HepG2 (cell line): Measurements from ENCODE around the gene DOCK4. TPM values are rescaled to one million over a fixed set of nuclear protein-coding genes. Genes with fewer than 3 reads are reported as not detected.

ENCODE experiments used
- ATAC-seq: fragments of 200-7000 bp; cut with Tn5 transposase; 3 replicates; pipeline ENCODE4 v1.9.1; 2020; ENCODE audit warnings: mild to moderate bottlenecking, moderate library complexity
- BruUV-seq: library from RNA; stranded (reverse); fragments of 400-500 nt; replicated peaks from 2 replicates; lab custom pipeline; 2021; lab: Mats Ljungman, UMichigan
- CTCF ChIA-PET: fragments of 300-600 bp; formaldehyde crosslinking; extraction: SDS; loops from one replicate; lab custom pipeline; 2021; ENCODE audit warnings: low total read pairs, inconsistent platforms, low intra/inter-chr PET ratio; lab: Yijun Ruan, JAX
- POLR2A ChIA-PET: fragments of 350-600 bp; sonication (Branson Sonifier 250); formaldehyde crosslinking; loops from one replicate; lab custom pipeline; 2020; ENCODE audit warnings: antibody characterized with exemption, inconsistent platforms; lab: Yijun Ruan, JAX
- DNase-seq: peaks from one replicate; pipeline ENCODE4 v3.0.0-alpha.2; 2015; ENCODE audit warnings: low spot score
- FAIRE-seq: peaks from 3 replicates; lab custom pipeline; 2011; peaks lifted over from hg19 to GRCh38; lab: Jason Lieb, UNC
- H2AFZ ChIP-seq: one replicate; pipeline ENCODE4 v1.6.1; 2011; ENCODE audit warnings: low read length, inconsistent platforms
- H3K27ac ChIP-seq: fragments of 300-600 bp; 3 replicates; pipeline ENCODE4 v1.8.0; 2011; ENCODE audit warnings: mixed run types, mild to moderate bottlenecking, mixed read lengths, low read length, inconsistent platforms; ENCODE audit not compliant: insufficient read depth; ENCODE audit errors: extremely low read length
- H3K27me3 ChIP-seq, 2 experiments: fragments of 200-600 bp in 1 of 2; 2 replicates in 1 of 2; 3 replicates in 1 of 2; pipeline versions ENCODE4 v1.6.0 to v1.8.0; 2011; ENCODE audit warnings: low read length in 2 of 2, mild to moderate bottlenecking in 2 of 2, moderate library complexity in 2 of 2, inconsistent platforms in 1 of 2; ENCODE audit not compliant: insufficient read depth in 2 of 2, control insufficient read depth in 1 of 2
- H3K36me3 ChIP-seq, 2 experiments: fragments of 200-600 bp in 1 of 2; replicated peaks in 1 of 2; 2 replicates in 1 of 2; 3 replicates in 1 of 2; pipeline versions ENCODE4 v1.5.1 to v1.8.0; 2011; ENCODE audit warnings: low read length in 2 of 2, inconsistent platforms in 1 of 2; ENCODE audit not compliant: insufficient read depth in 2 of 2, control insufficient read depth in 1 of 2
- H3K4me1 ChIP-seq: 2 replicates; pipeline ENCODE4 v1.5.1; 2012; ENCODE audit warnings: low read length, inconsistent platforms; ENCODE audit not compliant: insufficient read depth
- H3K4me2 ChIP-seq: 2 replicates; pipeline ENCODE4 v1.6.0; 2011; ENCODE audit warnings: low read depth, low read length, inconsistent platforms
- H3K4me3 ChIP-seq, 3 experiments: fragments of 200-600 bp in 1 of 3; sonication (generic), shearing (Covaris generic) in 1 of 3; replicated peaks in 1 of 3; 2 replicates each; pipeline ENCODE4 v1.5.1; 2011 to 2016; ENCODE audit warnings: low read length in 3 of 3, inconsistent platforms in 2 of 3, low read depth in 2 of 3, mild to moderate bottlenecking in 2 of 3, control low read depth in 1 of 3, mixed read lengths in 1 of 3; ENCODE audit not compliant: insufficient read depth in 1 of 3
- H3K79me2 ChIP-seq: one replicate; pipeline ENCODE4 v1.6.1; 2011; ENCODE audit warnings: low read length, inconsistent platforms; ENCODE audit not compliant: insufficient read depth
- H3K9ac ChIP-seq: 2 replicates; pipeline ENCODE4 v1.6.0; 2011; ENCODE audit warnings: mild to moderate bottlenecking, low read depth, low read length, inconsistent platforms; ENCODE audit not compliant: insufficient read depth
- H3K9me3 ChIP-seq: 2 replicates; pipeline ENCODE4 v1.5.1; 2012; ENCODE audit warnings: mild to moderate bottlenecking, low read length
- H4K20me1 ChIP-seq: 2 replicates; pipeline ENCODE4 v1.6.0; 2011; ENCODE audit warnings: inconsistent platforms, mild to moderate bottlenecking, low read length, moderate library complexity; ENCODE audit not compliant: insufficient read depth
- CC2D1A ChIP-seq: sonication (generic); formaldehyde crosslinking; IDR thresholded peaks from 2 replicates; pipeline ENCODE4 v1.8.1; 2023; ENCODE audit warnings: mild to moderate bottlenecking, missing genetic modification reagents
- CENPT ChIP-seq: sonication (generic); formaldehyde crosslinking; IDR thresholded peaks from 2 replicates; pipeline ENCODE4 v1.8.0; 2022; ENCODE audit warnings: low read depth, mild to moderate bottlenecking, moderate library complexity, missing genetic modification reagents
- GRHL1 ChIP-seq: sonication (generic); formaldehyde crosslinking; conservative IDR thresholded peaks from 2 replicates; pipeline ENCODE4 v1.8.0; 2022; ENCODE audit warnings: missing genetic modification reagents
- NFRKB ChIP-seq: fragments of 450-650 bp; IDR thresholded peaks from 2 replicates; pipeline ENCODE4 v1.6.1; 2017
- RFXANK ChIP-seq: IDR thresholded peaks from 2 replicates; pipeline ENCODE4 v1.6.1; 2016
- ZBTB44 ChIP-seq: sonication (generic); formaldehyde crosslinking; IDR thresholded peaks from 2 replicates; pipeline ENCODE4 v1.4.0; 2020; ENCODE audit warnings: missing genetic modification reagents
- ZNF280D ChIP-seq: sonication (generic); formaldehyde crosslinking; IDR thresholded peaks from 2 replicates; pipeline ENCODE4 v1.5.1; 2020; ENCODE audit warnings: mild to moderate bottlenecking, missing genetic modification reagents
- ZNF317 ChIP-seq: sonication (generic); formaldehyde crosslinking; IDR thresholded peaks from 2 replicates; pipeline ENCODE4 v1.5.0; 2020; ENCODE audit warnings: mild to moderate bottlenecking, missing genetic modification reagents
- WGBS: methylation state at CpG from one replicate; pipeline ENCODE4 v1.1.6; 2017; ENCODE audit warnings: low lambda C conversion rate; 5-methylcytosine and 5-hydroxymethylcytosine counted together
- in situ Hi-C: cut with HindIII; loops from 2 replicates; pipeline ENCODE4 v1.10.0; 2017; ENCODE audit warnings: low pct_unique_long_range_greater_than_20kb; ENCODE audit not compliant: extremely low pct_ligation_motif_present
- intact Hi-C: fragments of 100-400 bp; cut with micrococcal nuclease; formaldehyde crosslinking; loops from one replicate; pipeline ENCODE4 v1.10.0; 2022; ENCODE audit not compliant: unreplicated experiment
- polyA plus RNA-seq, 8 experiments: library from polyadenylated mRNA; depleted of rRNA in 3 of 8; stranded (reverse) in 7 of 8; unstranded in 1 of 8; fragments of >200 nt; fragmentation: Illumina TruSeq in 4 of 8; extraction: Trizol in 4 of 8; gene quantifications; 2 replicates each; pipeline versions ENCODE4 v1.2.1 to v1.2.3, GENCODE V29; 2011 to 2016; ENCODE audit warnings: low read depth in 4 of 8, missing spikeins in 1 of 8, mixed read lengths in 1 of 8; ENCODE audit not compliant: insufficient read depth in 1 of 8
- total RNA-seq, 5 experiments: library from RNA; depleted of rRNA; stranded (reverse); fragments of >200 nt; fragmentation: Illumina TruSeq; extraction: Trizol; gene quantifications; 2 replicates each; pipeline ENCODE4 v1.2.3, GENCODE V29; 2016; ENCODE audit warnings: low read depth in 1 of 5

DOCK4 gene
- total and polyA plus RNA-seq, 2 of the 13 experiments (the other 11 are each of a cell fraction or from before 2014, with no cell fraction given): 13.5 to 17.4 TPM

DNA sequence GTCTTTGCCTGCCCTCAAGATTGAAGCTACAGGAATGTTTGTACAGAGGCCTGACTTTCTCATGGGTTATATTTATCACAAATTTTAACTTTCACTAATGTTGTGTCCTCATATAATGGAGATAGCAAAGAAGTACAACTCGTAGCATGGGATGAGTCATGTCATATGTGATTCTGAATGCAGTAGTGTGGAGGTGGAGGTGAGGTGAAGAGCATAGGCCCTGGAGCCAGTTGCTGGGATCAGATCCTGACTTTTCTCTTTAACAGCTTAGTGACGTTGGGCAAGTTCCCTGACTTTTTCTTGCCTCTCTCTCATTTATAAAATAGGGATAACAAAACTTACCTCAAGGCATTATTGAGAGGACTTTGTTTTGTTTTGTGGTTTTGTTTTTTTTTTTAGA, 511.8 kb downstream of the DOCK4 start:
- no peak overlapping the region for H3K27ac ChIP-seq
- no peak overlapping the region for H2AFZ ChIP-seq
- intact Hi-C loops: no loop called here
- WGBS: 5% methylated on average over 2 of the region's 2 CpGs
- no peak for ATAC-seq
- CTCF ChIA-PET: no interaction called here
- FAIRE-seq: no peak
- H3K9ac ChIP-seq: no peak overlapping the region
- TF ChIP-seq GRHL1 (CRISPR knock-in tag) (no peak), ZBTB44 (CRISPR knock-in tag) (no peak)
- TF ChIP-seq, all 625 proteins: peak for 0
- no peaks in the 10 kb centered on the region for H3K36me3 ChIP-seq
- POLR2A ChIA-PET: no interaction called here
- H3K27me3 ChIP-seq: no peaks in the 10 kb centered on the region; a peak in 1 of 5 replicates
- in situ Hi-C loops: no loop called here
- no peaks in the 10 kb centered on the region for H3K79me2 ChIP-seq
- H3K4me3 ChIP-seq: no peak overlapping the region
- H3K4me1 ChIP-seq: no peaks in the 10 kb centered on the region
- H3K9me3 ChIP-seq: no peaks in the 10 kb centered on the region
- no peak for DNase-seq
- BruUV-seq: no TSS peak
- H4K20me1 ChIP-seq: no peaks in the 10 kb centered on the region
- H3K4me2 ChIP-seq: no peak overlapping the region

DNA sequence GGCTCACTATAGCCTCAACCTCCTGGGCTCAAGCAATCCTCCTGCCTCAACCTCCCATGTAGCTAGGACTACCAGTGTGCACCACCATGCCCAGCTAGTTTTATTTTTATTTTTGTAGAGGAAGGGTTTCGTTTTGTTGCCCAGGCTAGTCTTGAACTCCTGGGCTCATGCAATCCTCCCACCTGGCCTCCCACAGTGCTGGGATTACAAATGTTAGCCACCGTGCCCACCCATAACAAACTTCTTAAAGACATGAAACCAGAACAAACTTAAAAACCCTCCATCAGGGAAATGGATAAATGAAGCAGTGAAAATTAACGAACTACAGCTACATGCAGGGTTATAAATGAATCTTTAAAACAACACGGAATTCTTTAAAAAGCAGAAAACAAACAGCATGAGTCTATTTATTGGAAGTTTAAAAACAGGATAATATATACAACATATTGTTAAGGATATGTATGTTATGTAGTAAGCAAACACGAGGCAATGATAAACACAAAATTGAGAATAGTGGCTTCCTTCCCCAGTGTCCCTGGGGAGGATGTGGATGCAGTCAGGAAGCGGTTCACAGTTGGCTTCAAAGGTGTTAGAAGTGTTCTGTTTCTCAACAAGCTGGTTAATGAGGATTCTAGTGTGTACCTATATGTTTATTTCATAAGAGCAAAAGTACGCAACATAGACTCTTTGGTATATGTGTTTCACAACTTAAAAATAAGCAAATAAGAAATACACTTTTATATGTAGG, 515.7 kb downstream of the DOCK4 start:
- Histone ChIP-seq H3K27me3 (no peaks in the 10 kb centered on the region; a peak in 1 of 5 replicates), H3K9me3 (no peaks in the 10 kb centered on the region), H3K36me3 (no peaks in the 10 kb centered on the region), H3K79me2 (no peaks in the 10 kb centered on the region), H3K27ac (no peak overlapping the region), H4K20me1 (no peaks in the 10 kb centered on the region), H3K4me3 (no peak overlapping the region), H2AFZ (no peak overlapping the region), H3K9ac (no peak overlapping the region), H3K4me2 (no peak overlapping the region), H3K4me1 (no peaks in the 10 kb centered on the region)
- FAIRE-seq: no peak
- ChIA-PET POLR2A (no interaction called here), CTCF (no interaction called here)
- intact Hi-C loops: no loop called here
- WGBS: 14% methylated on average over 7 of the region's 7 CpGs
- DNase-seq: no peak
- in situ Hi-C loops: no loop called here
- BruUV-seq: no TSS peak
- ATAC-seq: no peak
- no peak for TF ChIP-seq NFRKB
- TF ChIP-seq RFXANK (CRISPR knock-in tag): no peak
- no peak for TF ChIP-seq CENPT (CRISPR knock-in tag)
- TF ChIP-seq ZNF280D: no peak
- TF ChIP-seq CC2D1A (CRISPR knock-in tag): no peak
- TF ChIP-seq ZNF317: no peak
